ENCODE data around the gene QKI.
A peak's percentile ranks its signal among the peaks of the same experiment; 100 is the strongest.

Gene QKI

DNA sequence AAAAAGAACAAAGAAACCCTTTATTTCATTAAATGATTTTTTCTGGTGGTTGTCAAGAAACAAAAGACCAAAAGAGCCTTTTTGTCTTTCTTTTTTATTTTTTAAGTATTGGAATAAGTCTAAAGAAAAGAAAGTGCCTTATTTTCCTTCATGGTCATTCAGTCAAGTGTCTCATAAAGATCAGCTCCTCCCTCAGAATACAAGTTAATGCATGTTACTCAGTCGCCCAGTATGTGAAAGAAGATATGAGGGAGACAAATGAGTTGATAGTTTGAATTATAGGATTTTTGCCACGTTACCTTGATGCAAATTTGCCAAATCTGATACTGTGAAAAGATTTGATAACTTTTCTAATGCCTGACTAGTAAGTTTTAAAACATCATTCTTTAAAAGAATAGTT, 157.2 kb downstream of the QKI start:
- Histone ChIP-seq H3K27ac (ENCODE audit: low read length) (no peak overlapping the region), H3K9me3 (ENCODE audit: control insufficient read depth, low read depth, low read length) (no peaks in the 10 kb centered on the region), H3K4me3 (ENCODE audit: low read length) (no peak overlapping the region), H3K36me3 (ENCODE audit: control insufficient read depth, low read depth, low read length) (peaks cover 22% of the 10 kb centered on the region), H3K4me1 (ENCODE audit: control insufficient read depth, low read depth, low read length) (peaks cover 31% of the 10 kb centered on the region), H3K27me3 (ENCODE audit: control insufficient read depth, insufficient read depth, low read length) (no peaks in the 10 kb centered on the region), H3K9ac (ENCODE audit: low read length) (no peak overlapping the region)

GRCh38 chr6:163572612-163573011, 158.1 kb downstream of the QKI start:
- Histone ChIP-seq H3K4me1 (ENCODE audit: control insufficient read depth, low read depth, low read length) (peaks cover 39% of the 10 kb centered on the region), H3K27ac (ENCODE audit: low read length) (peak overlapping the region; percentile 53), H3K4me3 (ENCODE audit: low read length) (peak overlapping the region; percentile 17), H3K9me3 (ENCODE audit: control insufficient read depth, low read depth, low read length) (no peaks in the 10 kb centered on the region), H3K9ac (ENCODE audit: low read length) (peak overlapping the region; percentile 42), H3K27me3 (ENCODE audit: control insufficient read depth, insufficient read depth, low read length) (no peaks in the 10 kb centered on the region), H3K36me3 (ENCODE audit: control insufficient read depth, low read depth, low read length) (peaks cover 17% of the 10 kb centered on the region)

- no peaks in the 10 kb centered on the region for H3K9me3 ChIP-seq (ENCODE audit: control insufficient read depth, low read depth, low read length)
- H3K9ac ChIP-seq (ENCODE audit: low read length): no peak overlapping the region
- H3K27ac ChIP-seq (ENCODE audit: low read length): no peak overlapping the region
- peaks cover 45% of the 10 kb centered on the region for H3K4me1 ChIP-seq (ENCODE audit: control insufficient read depth, low read depth, low read length)
- no peak overlapping the region for H3K4me3 ChIP-seq (ENCODE audit: low read length)
- H3K27me3 ChIP-seq (ENCODE audit: control insufficient read depth, insufficient read depth, low read length): no peaks in the 10 kb centered on the region
- peaks cover 12% of the 10 kb centered on the region for H3K36me3 ChIP-seq (ENCODE audit: control insufficient read depth, low read depth, low read length)
These were observed 159.1 kb downstream of the QKI start for GRCh38 chr6:163573503-163574179.

DNA sequence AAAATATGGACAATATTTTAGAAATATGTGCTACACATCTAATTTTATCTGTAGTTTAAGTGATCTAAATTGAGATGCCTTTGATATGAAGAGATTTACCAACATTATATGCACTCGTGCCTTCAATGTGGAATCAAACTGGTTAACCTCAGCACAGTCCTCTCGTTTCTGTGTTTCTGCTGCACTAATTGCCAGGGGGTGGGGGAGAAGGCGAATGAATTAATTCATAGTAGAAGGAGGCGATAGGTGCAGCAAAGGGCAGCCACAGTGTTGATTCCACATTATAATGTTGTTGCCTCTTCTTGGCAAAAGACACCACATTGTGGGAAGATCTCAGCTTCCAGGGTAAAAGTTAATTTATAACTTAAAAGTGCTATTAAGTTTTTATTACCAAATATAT, 161.6 kb downstream of the QKI start:
- no peaks in the 10 kb centered on the region for H3K9me3 ChIP-seq (ENCODE audit: control insufficient read depth, low read depth, low read length)
- H3K27me3 ChIP-seq (ENCODE audit: control insufficient read depth, insufficient read depth, low read length): no peaks in the 10 kb centered on the region
- H3K4me3 ChIP-seq (ENCODE audit: low read length): no peak overlapping the region
- H3K36me3 ChIP-seq (ENCODE audit: control insufficient read depth, low read depth, low read length): peaks cover 5% of the 10 kb centered on the region
- H3K4me1 ChIP-seq (ENCODE audit: control insufficient read depth, low read depth, low read length): peaks cover 63% of the 10 kb centered on the region
- H3K9ac ChIP-seq (ENCODE audit: low read length): no peak overlapping the region
- no peak overlapping the region for H3K27ac ChIP-seq (ENCODE audit: low read length)

DNA sequence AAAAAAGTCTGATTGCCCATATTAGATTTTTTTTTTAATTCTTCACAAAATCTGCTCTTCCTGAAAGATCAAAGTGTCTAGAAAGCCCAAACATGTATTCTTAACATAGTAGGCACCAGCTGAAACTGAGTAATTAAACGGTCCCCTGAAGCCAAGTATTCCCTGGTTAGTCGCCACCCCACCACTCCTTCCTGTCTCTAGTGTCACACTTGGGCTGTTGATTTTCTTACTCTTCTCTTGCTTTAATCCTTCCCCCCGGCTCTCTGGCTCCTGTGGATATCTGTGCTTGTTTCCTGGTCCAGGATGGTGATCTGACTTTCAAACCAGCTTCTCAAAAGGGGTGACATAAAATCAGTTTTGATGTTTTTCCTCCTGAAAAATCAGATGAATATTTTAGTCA, 162.9 kb downstream of the QKI start:
- Histone ChIP-seq H3K4me3 (ENCODE audit: low read length) (no peak overlapping the region), H3K9ac (ENCODE audit: low read length) (no peak overlapping the region), H3K9me3 (ENCODE audit: control insufficient read depth, low read depth, low read length) (no peaks in the 10 kb centered on the region), H3K4me1 (ENCODE audit: control insufficient read depth, low read depth, low read length) (peaks cover 55% of the 10 kb centered on the region), H3K36me3 (ENCODE audit: control insufficient read depth, low read depth, low read length) (no peaks in the 10 kb centered on the region), H3K27me3 (ENCODE audit: control insufficient read depth, insufficient read depth, low read length) (no peaks in the 10 kb centered on the region), H3K27ac (ENCODE audit: low read length) (no peak overlapping the region)

- Histone ChIP-seq H3K4me1 (ENCODE audit: control insufficient read depth, low read depth, low read length) (peaks cover 39% of the 10 kb centered on the region), H3K27ac (ENCODE audit: low read length) (no peak overlapping the region), H3K9me3 (ENCODE audit: control insufficient read depth, low read depth, low read length) (no peaks in the 10 kb centered on the region), H3K9ac (ENCODE audit: low read length) (no peak overlapping the region), H3K27me3 (ENCODE audit: control insufficient read depth, insufficient read depth, low read length) (no peaks in the 10 kb centered on the region), H3K4me3 (ENCODE audit: low read length) (no peak overlapping the region), H3K36me3 (ENCODE audit: control insufficient read depth, low read depth, low read length) (no peaks in the 10 kb centered on the region)
These were observed 164.8 kb downstream of the QKI start for GRCh38 chr6:163579111-163579879.

DNA sequence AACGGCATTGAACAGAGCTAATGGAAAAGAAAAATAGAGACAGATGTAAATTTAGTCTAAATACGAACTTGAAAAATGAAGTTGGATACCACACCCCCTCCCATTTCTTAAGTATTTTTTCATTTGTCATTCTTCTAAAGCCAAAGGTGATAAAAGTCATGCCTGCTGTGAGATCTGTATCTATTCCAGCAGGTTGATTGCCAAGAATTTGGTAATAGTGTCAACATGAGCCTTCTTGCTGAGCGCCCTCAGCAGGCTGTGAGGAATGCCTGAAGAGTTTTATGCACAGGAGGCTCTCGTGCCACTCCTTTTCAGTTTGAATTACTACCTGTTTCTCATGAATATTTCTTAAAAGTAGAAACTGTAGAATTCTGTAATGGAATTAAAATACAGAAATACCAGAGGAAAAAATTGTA, 165.4 kb downstream of the QKI start:
- H3K36me3 ChIP-seq (ENCODE audit: control insufficient read depth, low read depth, low read length): no peaks in the 10 kb centered on the region

GRCh38 chr6:163580311-163581030, 166.0 kb downstream of the QKI start:
- Histone ChIP-seq H3K36me3 (ENCODE audit: control insufficient read depth, low read depth, low read length) (no peaks in the 10 kb centered on the region), H3K4me1 (ENCODE audit: control insufficient read depth, low read depth, low read length) (peaks cover 33% of the 10 kb centered on the region), H3K4me3 (ENCODE audit: low read length) (no peak overlapping the region), H3K27ac (ENCODE audit: low read length) (no peak overlapping the region), H3K9me3 (ENCODE audit: control insufficient read depth, low read depth, low read length) (no peaks in the 10 kb centered on the region), H3K27me3 (ENCODE audit: control insufficient read depth, insufficient read depth, low read length) (no peaks in the 10 kb centered on the region), H3K9ac (ENCODE audit: low read length) (no peak overlapping the region)

More for the DNA sequence above, 165.4 kb downstream of the QKI start:
- H3K4me3 ChIP-seq (ENCODE audit: low read length): no peak overlapping the region
- no peak overlapping the region for H3K9ac ChIP-seq (ENCODE audit: low read length)
- H3K27ac ChIP-seq (ENCODE audit: low read length): no peak overlapping the region
- no peaks in the 10 kb centered on the region for H3K9me3 ChIP-seq (ENCODE audit: control insufficient read depth, low read depth, low read length)
- H3K4me1 ChIP-seq (ENCODE audit: control insufficient read depth, low read depth, low read length): peaks cover 34% of the 10 kb centered on the region
- no peaks in the 10 kb centered on the region for H3K27me3 ChIP-seq (ENCODE audit: control insufficient read depth, insufficient read depth, low read length)

- no peak overlapping the region for H3K4me3 ChIP-seq (ENCODE audit: low read length)
- no peaks in the 10 kb centered on the region for H3K27me3 ChIP-seq (ENCODE audit: control insufficient read depth, insufficient read depth, low read length)
- H3K4me1 ChIP-seq (ENCODE audit: control insufficient read depth, low read depth, low read length): peaks cover 18% of the 10 kb centered on the region
- no peaks in the 10 kb centered on the region for H3K9me3 ChIP-seq (ENCODE audit: control insufficient read depth, low read depth, low read length)
- no peaks in the 10 kb centered on the region for H3K36me3 ChIP-seq (ENCODE audit: control insufficient read depth, low read depth, low read length)
- no peak overlapping the region for H3K27ac ChIP-seq (ENCODE audit: low read length)
- H3K9ac ChIP-seq (ENCODE audit: low read length): no peak overlapping the region
These were observed 169.0 kb downstream of the QKI start for GRCh38 chr6:163583558-163583957.

- Histone ChIP-seq H3K9me3 (ENCODE audit: control insufficient read depth, low read depth, low read length) (no peaks in the 10 kb centered on the region), H3K4me1 (ENCODE audit: control insufficient read depth, low read depth, low read length) (no peaks in the 10 kb centered on the region), H3K27ac (ENCODE audit: low read length) (no peak overlapping the region), H3K9ac (ENCODE audit: low read length) (no peak overlapping the region), H3K4me3 (ENCODE audit: low read length) (no peak overlapping the region), H3K36me3 (ENCODE audit: control insufficient read depth, low read depth, low read length) (no peaks in the 10 kb centered on the region), H3K27me3 (ENCODE audit: control insufficient read depth, insufficient read depth, low read length) (no peaks in the 10 kb centered on the region)
These were observed 171.5 kb downstream of the QKI start for GRCh38 chr6:163585932-163586437.

- H3K36me3 ChIP-seq (ENCODE audit: control insufficient read depth, low read depth, low read length): no peaks in the 10 kb centered on the region
- H3K4me3 ChIP-seq (ENCODE audit: low read length): no peak overlapping the region
- no peak overlapping the region for H3K27ac ChIP-seq (ENCODE audit: low read length)
- no peaks in the 10 kb centered on the region for H3K9me3 ChIP-seq (ENCODE audit: control insufficient read depth, low read depth, low read length)
- no peak overlapping the region for H3K9ac ChIP-seq (ENCODE audit: low read length)
- H3K27me3 ChIP-seq (ENCODE audit: control insufficient read depth, insufficient read depth, low read length): no peaks in the 10 kb centered on the region
- H3K4me1 ChIP-seq (ENCODE audit: control insufficient read depth, low read depth, low read length): no peaks in the 10 kb centered on the region
These were observed 172.4 kb downstream of the QKI start for GRCh38 chr6:163586888-163587287.

Measured in iPS-18a (cell line).